ENCODE results near the gene PTPRT.

DNA sequence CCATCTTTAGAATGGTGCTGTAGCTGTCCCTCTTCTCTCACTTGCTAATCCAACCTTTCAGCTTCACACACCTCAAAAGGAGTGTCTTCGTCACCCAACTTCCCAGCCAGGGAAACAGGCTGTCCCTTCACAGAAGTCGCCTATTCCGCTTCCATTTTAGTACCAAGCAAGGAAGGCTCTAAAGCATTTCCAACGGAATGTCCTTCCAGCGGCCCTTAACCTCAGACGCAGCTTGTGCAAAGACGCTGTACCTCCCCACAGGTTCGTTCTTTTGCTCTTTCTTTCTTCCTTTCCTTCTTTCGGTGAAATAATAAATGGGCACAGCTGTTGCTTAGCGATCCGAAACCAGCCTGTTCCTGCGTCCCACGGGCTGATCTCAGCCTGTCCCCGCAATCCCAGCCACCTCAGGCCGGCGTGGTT, 1.5 kb downstream of the PTPRT start:
- TF ChIP-seq CTCF (IDR thresholded peaks at IDR 0.05) = no peak
- TF ChIP-seq POLR2A (IDR thresholded peaks at IDR 0.05) = no peak

Data from gastroesophageal sphincter (tissue), 3 donors.